ENCODE measurements around the gene TPM4.
"Not testable (repeated sequence)": the region's sequence is repeated elsewhere in the genome, so short reads cannot be mapped to it uniquely, and the experiment has no call there.

Gene TPM4

DNA sequence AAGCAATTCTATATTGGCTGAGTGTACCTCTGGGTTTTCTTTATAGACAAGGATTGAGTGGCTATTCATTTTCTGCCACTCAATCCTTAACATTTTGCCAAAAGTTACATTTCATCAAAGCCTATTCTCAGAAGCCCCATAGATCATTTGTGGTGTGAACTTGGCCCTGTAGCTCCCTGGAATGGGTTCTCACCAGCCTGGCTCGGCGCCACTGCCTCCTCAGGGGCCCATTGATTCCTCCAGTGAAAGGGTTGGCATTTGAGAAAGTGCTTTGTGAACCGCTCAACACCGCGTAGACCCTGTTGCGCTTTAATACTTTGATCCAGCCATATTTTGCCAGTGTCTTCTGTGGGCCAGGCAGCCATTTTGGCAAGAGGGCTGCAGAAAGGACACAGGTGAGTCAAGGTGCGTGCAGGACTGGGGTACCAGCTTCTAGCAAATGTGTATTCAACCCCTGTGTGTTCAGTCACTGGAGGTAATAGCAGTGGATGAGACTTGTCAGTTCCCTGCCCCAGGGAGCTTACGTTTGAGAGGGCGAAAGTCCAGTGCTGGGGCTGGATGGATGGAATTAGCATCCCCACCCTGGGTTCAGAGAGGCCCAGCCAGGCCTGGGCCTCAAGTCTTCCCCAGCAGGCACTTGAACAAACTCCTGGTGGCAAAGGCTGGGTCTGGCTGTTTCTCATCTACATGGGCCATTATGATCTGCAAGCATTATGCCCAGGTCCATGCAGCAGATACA, 39.2 kb downstream of the TPM4 start:
- TF ChIP-seq CTCF (IDR thresholded peaks at IDR 0.05; ENCODE audit: insufficient read depth, missing control alignments) = no peak
- no peak for DNase-seq (ENCODE audit: insufficient read length, low spot score)
- no peak for FAIRE-seq

- DNase-seq (ENCODE audit: insufficient read length, low spot score) = no peak
- no peak for TF ChIP-seq CTCF (IDR thresholded peaks at IDR 0.05; ENCODE audit: insufficient read depth, missing control alignments)
- no peak for FAIRE-seq
These were observed 39.8 kb downstream of the TPM4 start for GRCh38 chr19:16116067-16116466.

- FAIRE-seq (no peak), DNase-seq (ENCODE audit: insufficient read length, low spot score) (no peak)
- no peak for TF ChIP-seq CTCF (IDR thresholded peaks at IDR 0.05; ENCODE audit: insufficient read depth, missing control alignments)
These were observed 41.3 kb downstream of the TPM4 start for GRCh38 chr19:16117594-16118033.

DNA sequence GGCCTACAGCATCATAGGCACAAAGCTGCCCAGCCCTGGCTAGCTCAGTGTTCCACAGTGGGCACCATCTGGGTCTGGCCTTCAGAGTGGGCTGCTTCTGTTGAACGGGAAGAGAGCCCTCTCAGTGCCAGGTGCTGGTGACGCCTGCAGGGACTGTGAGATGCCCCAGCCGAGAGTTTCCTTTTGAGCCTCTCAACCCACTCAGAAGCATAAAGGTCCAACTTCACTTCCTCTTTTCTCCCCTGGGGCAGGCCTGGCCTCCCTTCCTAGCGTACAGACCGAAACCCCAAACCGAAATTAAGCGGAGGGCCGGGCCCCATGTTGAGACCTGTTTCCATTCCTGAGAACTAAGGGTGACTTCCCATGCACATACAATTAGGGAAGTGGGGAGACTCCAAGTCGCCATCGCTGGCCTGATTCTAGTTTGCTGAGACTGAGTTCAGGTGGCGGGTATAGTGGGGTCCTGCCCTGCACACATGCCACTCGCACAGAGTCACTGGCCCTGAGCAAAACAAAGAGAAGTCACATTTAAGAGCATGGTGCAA, 42.3 kb downstream of the TPM4 start:
- DNase-seq (ENCODE audit: insufficient read length, low spot score) (no peak), FAIRE-seq (no peak)
- no peak for TF ChIP-seq CTCF (IDR thresholded peaks at IDR 0.05; ENCODE audit: insufficient read depth, missing control alignments)

DNA sequence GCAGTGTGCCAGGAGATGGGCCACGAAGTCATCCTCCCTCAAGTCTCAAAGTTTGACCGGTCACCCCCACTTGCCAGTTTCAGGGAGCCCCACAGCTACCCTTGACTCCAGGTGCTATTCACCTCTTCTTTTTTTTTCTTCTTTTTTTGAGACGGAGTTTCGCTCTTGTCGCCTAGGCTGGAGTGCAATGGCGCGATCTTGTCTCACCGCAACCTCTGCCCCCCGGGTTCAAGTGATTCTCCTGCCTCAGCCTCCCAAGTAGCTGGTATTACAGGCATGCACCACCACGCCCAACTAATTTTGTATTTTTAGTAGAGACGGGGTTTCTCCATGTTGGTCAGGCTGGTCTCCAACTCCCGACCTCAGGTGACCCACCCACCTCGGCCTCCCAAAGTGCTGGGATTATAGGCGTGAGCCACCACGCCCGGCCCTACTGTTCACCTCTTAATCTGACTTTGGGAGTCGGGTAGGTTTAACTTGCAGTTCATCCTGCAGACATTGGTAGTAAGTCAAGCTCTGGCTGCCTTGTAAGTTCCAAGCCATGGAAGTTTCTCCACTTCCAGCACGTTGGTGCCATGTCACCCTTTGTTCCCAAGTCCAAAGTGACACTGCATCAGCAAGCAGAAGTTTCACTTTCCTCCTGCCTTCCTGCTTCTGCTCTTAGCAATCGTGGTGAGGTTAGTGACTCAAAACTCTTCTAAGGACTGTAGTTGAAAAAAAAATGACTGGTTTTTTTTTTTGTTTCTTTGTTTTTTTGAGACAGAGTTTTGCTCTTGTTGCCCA, 43.0 kb downstream of the TPM4 start:
- DNase-seq (ENCODE audit: insufficient read length, low spot score); FAIRE-seq: not testable (repeated sequence)

DNA sequence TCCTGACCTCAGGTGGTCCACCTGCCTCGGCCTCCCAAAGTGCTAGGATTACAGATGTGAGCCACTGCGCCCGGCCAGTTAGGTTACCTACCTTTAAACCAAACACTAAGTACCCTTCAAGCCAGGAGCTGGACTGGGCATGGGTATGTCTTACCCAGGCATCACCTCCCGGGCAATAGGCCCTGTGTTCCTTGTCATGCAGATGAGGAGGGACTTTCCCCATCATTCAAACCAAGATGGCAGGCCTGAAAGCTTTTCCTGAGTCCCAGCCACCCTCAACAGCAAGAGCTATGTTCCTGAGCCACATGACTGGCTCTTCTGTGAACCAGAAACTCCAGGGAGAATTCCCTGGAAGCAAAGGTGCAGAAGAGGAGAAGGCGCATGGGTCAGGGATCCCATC, 44.8 kb downstream of the TPM4 start:
- no peak for TF ChIP-seq CTCF (IDR thresholded peaks at IDR 0.05; ENCODE audit: insufficient read depth, missing control alignments)
- no peak for FAIRE-seq
- DNase-seq (ENCODE audit: insufficient read length, low spot score) = no peak

- DNase-seq (ENCODE audit: insufficient read length, low spot score) (no peak), FAIRE-seq (no peak)
- TF ChIP-seq CTCF (IDR thresholded peaks at IDR 0.05; ENCODE audit: insufficient read depth, missing control alignments) = no peak
These were observed 45.7 kb downstream of the TPM4 start for GRCh38 chr19:16121967-16122366.
